Head of caudate nucleus (tissue), 42 donors: Measurements from ENCODE around the gene C1orf167.
A peak's percentile ranks its signal among the peaks of the same experiment; 100 is the strongest.

ENCODE experiments used
- DNase-seq, 42 donors: peaks; one replicate each; pipeline versions ENCODE4 v3.0.0 to v3.0.0-alpha.2; 2020 to 2021; ENCODE audit warnings: mixed read lengths in 7 of 42
- intact Hi-C: fragments of 100-400 bp; cut with DNase I; formaldehyde crosslinking; loops from one replicate; pipeline ENCODE4 v1.15.0; 2022

C1orf167 gene

DNA sequence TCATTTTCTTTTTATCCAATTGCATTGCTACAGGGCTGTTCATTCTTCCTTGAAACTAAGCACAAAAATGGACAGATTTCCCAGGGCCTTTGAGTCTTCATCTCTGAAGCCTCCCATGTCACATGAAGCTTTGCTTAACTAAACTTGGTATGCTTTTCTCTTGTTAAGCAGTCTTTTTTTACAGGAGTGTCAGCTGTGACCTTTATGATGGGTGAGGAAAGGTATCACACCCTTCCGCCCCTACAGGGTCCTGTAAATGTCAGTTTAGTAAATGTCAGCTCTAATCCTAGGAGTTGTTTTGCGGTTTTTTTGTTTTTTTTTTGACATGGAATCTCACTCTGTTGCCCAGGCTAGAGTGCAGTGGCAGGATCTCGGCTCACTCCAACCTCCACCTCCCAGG is 28.7 kb upstream of the C1orf167 start:
- intact Hi-C loops: no loop called here
- no peak for DNase-seq

DNA sequence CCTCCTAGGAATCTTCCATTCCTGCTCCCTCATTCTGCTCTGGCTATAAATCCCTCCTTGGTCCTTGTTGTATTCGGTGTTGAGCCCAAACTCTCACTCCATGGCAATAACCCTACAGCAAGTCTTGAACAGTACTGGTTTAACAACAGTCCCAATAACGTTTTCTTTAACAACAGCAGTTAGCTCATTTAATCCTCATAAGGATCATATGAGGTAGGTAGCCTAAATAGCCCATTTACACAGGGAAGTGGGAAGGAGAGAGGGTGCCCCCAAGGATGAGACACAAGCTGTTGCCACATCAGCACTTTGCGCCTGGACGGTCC is 26.5 kb upstream of the C1orf167 start:
- DNase-seq: no peak
- intact Hi-C loops: loop anchor here (5.0 kb wide), 1 partner anchor 67 kb away; no protein-coding TSS in a partner anchor

DNA sequence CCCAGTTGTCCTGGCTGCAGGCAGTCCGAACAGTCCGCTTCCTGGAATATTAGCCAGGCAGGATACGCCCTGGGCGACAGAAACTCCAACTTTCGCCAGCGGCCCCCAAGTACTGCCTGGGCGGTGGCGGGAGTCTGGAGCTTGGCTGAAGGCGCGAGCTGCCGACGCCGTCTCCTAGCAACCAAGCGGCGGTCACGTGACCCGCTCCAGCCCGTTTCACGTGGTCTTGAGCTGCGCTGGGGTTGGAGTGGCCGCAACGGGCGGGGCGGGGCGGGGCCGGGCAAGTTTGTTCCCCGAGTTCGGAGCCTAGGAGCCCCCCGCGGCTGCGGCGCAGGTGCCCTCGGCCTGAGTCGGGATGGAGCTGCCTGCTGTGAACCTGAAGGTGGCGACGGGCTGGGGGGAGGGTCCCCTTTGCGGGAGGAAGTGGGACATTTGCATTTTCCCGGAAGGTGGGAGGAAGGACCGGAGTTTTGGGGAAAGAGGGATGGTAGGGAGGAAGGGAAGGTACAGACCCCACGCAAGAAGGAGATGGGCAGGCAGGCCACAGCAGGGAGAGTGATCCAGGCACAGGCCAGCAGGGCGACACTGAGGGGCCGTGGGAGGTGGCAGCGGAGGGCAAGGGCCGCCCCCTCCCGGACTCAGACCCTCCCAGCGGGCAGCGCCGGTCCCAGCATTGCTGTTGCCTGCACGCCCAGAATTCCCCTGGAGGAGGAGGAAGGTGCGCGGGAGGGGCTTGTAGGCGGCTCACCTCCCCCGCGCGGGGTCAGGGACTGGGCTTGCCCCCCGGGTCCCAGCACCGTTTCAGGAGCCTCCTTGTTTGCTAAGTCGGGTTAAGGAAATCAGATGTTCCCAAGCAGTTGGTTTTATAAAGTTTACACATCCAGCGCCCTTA is 25.9 kb upstream of the C1orf167 start, which contains the start of gene AGTRAP:
Gene AGTRAP, plus strand, starts transcription at position 283 of the 892 bp plus-strand sequence. Its CDS starts 73 bp downstream, at position 356.
- intact Hi-C loops: loop anchor here (5.0 kb wide), 1 partner anchor 66 kb away; no protein-coding TSS in a partner anchor
- peak; percentile 93 to 100 (median 97) for DNase-seq

DNA sequence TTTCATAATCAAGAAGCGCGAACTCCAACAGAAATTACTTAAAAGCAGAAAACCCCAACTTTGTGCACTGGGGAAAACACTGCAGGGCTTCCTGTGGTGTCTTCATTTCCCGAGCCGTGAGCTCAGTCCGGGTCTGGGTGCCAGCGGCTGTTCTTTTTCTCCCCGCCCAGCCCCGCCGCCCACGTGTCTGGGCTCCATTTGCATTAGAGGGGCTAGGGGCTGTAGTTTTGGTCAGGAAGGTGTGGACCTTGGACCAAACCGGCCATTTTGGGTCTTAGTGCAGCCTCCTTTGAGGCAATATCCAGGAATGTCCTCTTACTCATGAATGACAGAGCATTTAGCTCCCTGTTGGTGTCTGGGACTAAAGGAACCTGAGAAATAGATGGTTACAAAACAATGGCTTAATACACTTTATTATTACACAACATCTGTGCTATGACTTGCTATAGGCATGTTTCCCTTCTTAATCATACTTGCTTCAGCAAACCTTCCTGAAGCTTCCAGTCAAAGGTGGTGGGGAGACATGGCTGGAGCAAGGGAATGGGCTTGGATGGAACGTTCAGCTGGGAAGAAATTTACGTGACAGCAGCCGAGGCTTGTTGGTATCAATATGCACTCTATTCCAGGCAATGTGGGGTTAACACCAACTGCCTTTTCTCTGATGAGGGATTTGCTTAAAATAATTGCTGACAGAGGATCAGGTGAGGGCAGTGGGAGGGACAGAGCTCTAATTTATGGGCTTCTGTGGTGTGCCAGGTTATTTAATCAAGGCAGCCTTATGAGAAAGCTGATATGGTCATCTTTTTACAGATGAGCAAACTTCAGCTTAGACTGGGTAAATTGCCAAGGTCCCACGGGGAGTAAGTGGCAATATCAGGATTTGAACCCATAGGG is 25.0 kb upstream of the C1orf167 start:
- peak in 14 of 42 donors; percentile 12 to 61 (median 38) for DNase-seq
- intact Hi-C loops: loop anchor here (5.0 kb wide), 1 partner anchor 65 kb away; no protein-coding TSS in a partner anchor

DNA sequence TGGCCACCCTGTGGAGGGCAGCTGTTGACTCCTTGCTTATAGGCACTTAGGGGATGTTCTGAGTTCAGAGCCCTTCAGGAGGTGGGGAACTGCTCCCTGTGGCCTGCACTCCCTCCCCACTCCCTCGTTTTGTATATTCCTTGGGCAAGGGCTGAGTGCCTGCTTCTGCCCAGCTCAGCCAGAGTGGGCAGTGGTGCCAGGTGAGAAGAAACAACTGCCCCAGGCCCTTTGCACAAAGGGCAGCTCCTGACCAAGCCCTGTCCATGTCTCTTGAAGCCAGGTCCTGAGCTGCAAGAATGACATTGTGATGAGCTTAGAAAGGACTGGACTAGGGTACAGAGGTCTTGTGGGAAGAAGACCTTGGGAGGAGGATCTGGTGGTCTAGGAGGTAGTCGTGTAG is 23.9 kb upstream of the C1orf167 start:
- intact Hi-C loops: loop anchor here (5.0 kb wide), 1 partner anchor 64 kb away; no protein-coding TSS in a partner anchor

DNA sequence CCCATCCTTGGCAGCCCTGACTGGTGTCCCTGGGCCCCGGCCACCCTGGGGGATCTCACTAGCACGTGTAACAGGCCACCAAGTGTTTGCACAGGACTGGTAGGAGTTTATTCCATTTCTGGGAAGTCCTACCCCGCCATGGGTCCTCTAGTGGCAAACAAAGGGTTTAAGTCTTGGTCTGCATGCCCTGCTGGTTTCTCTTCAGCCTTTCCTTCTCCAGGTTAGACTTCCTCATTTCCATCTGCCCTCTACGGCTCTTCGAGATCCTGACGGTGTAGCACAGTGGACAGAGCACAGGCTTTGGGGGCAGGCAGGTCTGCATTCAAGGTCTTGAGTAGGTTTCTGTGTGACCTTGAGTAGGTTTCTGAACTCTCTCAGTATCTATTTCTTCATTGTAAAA is 23.2 kb upstream of the C1orf167 start:
- no peak for DNase-seq
- intact Hi-C loops: loop anchor here (5.0 kb wide), 1 partner anchor 64 kb away; no protein-coding TSS in a partner anchor

More for the DNA sequence above, 23.9 kb upstream of the C1orf167 start:
- no peak for DNase-seq

DNA sequence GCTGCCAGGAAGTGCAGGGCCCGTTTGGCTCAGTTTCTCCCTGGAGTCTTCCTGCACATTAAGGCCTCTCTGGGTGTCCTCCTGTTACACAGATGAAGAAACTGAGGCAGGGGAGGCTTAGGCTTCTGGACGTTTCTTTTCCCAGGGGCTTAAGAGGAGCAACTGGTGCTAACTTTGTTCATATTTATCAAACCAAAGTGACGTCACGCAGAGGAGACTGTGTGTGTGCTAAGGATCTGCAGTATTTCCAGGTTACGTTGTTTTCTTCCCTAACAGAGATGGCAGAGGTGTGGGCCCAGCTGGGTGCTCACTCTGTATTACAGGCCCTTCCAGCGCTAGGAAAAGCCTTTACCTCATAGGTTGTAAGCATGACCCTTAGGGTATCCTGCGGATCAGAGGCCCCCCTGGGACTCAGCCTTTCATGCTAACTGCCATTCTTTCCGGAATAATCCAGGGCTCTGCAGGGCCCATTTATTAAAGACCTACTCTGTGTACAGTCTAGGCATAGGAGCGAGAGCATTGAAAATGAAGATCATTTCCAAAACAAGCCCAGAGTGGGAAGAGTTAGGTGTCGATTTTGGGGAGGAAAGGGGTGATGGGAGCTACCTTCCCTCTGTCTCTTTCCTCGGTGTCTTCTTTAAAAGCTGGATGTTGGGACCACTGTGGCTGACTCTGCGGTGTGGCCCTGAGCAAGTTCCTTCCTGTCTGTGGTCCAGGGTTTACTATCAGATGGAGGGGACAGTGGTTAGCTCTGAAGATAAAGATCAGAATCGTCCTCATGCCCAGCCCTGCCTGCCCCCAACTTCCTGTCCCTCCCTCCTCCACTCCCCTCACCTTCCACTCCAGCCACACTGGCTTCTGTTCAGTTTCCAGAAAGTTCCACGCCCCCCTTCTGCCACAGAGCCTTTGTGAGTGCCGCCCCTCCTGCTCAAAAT is 21.5 kb upstream of the C1orf167 start:
- no peak for DNase-seq
- intact Hi-C loops: no loop called here

DNA sequence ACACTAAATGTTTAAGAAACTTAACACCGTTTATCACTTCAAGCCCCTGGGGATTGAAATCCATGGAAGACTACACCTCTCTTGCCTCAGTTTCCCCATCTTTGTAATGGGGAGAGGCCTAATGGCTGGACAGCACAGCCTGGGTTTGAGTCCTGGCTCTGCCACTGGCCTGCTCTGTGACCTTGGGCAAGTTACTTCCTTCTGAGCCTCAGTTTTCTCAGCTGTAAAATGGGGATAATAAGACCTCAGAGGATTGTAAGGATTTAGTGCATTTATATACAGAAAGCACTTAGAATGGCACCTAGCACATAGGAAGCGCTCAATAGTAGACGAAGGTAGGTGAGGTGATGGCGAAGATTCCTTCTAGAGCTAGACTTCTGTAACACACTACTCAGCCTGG is 20.5 kb upstream of the C1orf167 start:
- no peak for DNase-seq
- intact Hi-C loops: no loop called here

DNA sequence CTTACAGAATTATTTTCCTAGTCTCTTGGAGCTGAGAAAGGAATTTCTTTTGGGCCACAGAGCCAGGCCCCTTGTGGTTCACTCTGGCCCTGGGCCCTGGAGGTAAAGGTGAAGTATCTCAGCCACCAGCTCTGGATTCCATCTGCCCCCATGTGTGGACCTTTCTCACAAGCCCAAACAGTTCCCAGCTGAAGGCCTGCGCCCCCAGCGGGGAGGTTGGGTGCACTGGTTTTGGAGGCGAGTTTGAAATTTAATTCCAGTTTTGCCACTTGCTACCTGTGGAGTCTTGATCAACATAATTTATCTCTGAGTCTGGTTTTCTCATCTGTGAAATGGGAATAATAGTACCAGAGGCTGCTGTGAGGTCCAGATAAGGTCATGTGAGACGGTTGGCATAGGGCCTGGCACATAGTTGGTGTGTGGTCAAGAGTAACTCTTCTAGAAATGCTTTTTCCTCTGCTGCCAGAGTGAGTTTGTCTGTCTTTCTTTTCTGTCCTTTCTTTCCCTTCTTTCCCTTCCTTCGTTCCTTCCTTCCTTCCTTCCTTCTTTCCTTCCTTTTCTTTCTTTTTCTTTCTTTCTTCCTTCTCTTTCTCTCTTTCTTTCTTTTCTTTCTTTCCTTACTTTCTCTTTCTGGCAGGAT is 20.0 kb upstream of the C1orf167 start:
- DNase-seq: no peak
- intact Hi-C loops: no loop called here

DNA sequence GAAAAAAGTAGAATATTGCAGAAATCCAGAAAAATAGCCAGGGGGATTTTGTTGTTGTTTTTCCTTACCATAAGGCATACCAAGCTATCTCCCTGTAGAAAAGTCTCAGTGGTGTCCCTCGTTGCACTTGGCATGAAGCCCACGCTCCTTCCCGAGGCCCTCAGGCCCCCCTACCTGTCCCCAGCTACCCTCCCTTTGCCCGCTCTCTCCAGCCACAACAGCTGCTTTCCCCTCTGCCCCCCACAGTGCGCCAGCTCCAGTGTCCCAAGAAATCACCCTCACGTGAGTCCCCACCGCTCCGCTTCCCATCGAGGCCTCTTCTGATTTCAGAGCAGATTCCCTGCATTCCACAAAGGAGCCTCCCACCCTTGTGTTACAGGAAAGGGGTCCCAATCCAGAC is 17.7 kb upstream of the C1orf167 start:
- intact Hi-C loops: no loop called here
- DNase-seq: no peak

DNA sequence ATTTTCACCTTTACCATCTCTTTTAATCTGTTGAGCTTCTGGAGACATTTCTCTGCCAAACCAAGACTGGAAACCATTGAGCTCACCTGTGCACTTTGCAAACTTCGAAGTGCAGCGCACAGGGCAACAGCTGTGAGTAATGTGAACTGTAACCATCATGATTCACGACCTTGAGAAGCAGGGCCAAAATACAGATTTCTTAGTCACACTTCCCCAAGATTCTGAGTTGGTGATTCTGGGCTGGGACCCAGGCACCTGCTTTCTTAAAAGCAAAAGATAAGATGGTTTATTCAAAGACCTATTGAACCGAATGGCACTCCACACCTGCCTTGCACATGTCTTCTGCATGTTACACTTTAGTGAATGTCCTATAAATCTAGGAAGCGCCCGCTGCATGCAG is 15.9 kb upstream of the C1orf167 start:
- DNase-seq: no peak
- intact Hi-C loops: no loop called here

DNA sequence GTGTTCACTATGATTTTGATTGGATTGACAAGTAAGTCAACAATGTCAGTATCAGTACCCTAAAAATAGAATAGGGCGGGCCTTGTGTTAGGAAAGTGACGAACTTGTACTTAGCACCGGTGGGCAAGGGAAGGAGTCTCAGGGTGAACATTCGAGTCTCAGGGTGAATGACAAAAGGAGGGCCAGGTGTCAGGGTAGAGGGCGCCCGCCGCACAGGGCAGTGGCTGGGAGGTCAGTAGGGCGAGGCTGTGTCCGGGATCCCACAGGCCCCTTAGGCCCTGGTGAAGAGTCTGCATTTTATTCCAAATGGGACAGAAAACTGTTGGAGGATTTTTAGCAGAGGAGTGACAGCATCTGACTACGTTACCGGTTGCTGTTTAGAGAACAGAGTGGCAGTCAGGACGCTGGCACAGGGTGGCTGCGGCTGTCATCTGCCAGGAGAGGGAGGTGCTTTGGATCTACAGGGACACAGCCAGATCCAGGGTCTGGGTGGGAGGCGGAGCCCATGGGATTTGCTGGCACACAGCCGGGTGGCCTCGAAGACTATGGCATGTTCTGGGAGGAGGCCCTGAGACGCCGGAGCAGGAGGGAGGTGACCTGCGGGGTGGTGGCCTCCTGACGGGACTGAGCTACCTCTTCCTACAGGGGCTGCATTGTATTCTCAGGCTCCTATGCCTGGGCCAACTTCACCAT is 15.1 kb upstream of the C1orf167 start:
- DNase-seq: no peak
- intact Hi-C loops: no loop called here

DNA sequence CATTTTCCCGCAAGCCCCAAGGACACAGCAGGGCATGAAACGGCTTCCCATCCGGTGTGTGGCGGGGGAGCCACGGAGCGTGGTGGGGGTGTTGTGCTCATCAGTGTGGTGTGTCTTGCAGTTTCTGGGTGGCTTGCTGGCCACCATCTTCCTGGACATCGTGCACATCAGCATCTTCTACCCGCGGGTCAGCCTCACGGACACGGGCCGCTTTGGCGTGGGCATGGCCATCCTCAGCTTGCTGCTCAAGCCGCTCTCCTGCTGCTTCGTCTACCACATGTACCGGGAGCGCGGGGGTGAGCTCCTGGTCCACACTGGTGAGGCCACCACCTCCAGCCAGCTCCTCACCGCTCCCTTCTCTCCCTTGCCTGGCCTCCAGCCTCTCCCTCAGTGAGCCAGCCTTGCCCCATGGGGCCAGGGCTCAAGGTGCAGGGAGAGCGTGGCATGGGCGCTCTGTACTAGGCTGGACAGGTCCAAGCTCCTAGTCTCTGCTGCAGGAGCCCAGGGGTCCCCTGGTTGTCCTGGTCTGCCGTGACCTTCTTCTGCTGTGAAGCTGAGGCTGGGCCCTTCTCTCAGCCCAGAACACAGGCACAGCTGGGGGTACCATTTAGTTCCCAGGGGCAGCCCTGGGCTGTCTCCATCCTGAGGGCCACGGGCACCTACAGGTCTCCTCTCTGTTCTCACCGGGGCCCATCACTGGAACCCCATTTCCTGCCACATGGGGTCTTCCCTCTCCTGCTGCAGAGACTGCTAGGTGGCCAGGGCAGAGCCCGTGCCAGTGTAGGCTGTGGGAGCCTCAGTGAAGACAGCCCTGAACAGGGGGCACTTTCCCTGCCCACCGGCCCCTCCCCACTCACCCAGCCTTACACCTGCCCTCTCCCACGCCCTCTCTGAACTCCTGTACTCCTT is 13.4 kb upstream of the C1orf167 start:
- no peak for DNase-seq
- intact Hi-C loops: no loop called here

DNA sequence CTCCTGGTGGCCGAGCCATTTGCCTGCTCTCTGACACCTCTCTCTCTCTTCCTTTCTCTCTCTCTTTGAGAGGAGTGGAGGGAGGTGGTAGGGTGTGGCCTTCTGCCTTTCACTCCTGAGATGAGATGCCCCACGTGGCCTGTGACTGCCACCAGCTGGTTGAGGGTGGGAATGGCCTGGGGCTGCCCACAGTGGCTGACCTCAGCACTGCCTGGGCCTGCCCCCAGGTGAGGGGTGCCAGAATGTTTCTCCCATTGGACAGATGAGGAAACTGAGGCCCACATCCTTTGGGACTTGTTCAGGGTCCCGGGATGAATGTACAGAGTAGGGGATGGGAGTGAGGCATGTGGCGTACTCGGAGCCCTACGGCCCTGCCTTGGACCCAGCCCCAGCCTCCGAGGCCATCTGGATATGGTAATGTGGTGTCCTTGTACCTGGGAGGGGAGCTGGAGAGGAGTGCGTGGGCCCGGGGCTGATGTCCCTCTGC is 12.7 kb upstream of the C1orf167 start:
- DNase-seq: peak in 24 of 42 donors; percentile 15 to 76 (median 44)
- intact Hi-C loops: no loop called here

DNA sequence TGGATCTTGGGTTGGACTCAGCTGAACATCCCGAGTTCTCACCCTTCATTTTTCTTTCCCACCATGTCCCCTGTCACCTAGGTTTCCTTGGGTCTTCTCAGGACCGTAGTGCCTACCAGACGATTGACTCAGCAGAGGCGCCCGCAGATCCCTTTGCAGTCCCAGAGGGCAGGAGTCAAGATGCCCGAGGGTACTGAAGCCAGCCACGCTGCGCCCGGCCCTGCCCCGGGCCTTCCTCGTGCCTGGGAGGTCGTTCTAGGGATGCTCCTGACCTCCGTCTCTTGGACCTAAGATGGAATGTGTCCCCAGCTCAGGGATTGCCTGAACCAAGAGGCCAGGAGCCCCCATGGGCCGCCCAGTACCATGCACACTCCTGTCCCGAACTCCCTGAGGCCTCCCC is 12.0 kb upstream of the C1orf167 start:
- DNase-seq: no peak
- intact Hi-C loops: no loop called here

DNA sequence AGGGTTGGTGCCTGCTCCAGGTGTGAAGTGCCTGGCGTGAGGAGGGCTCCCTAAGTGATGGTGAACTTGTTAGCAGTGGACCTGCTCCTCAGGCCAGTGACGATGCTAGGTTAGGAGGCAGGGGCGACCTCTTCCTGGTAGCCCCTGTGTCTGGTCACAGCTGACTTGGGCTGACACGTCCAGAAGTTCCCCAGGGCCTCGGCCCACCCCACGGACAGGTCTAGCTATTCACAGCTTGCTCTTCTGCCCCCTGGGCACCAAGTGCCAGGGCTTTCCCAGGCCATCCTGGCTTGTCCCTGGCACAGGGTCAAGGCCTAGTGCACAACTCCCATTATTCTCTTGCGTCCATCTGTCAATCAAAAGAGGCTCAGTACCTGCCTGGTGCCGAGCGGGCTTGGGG is 10.9 kb upstream of the C1orf167 start:
- intact Hi-C loops: no loop called here
- DNase-seq: no peak
